Fibroblast of lung (primary cell): Measurements from ENCODE around the gene IL1F10.

Experiments
- CTCF ChIP-seq, 2 donors: IDR thresholded peaks in 1 of 2; conservative IDR thresholded peaks in 1 of 2; 1 replicate in 1 of 2; 2 replicates in 1 of 2; pipeline ENCODE4 v1.5.1; 2011 to 2012; ENCODE audit warnings: low read length in 2 of 2, control low read depth in 1 of 2, inconsistent platforms in 1 of 2, low read depth in 1 of 2, mild to moderate bottlenecking in 1 of 2
- EZH2 ChIP-seq: IDR thresholded peaks from 2 replicates; pipeline ENCODE4 v1.5.1; 2012; ENCODE audit warnings: low read length, control low read depth, mild to moderate bottlenecking; ENCODE audit errors: missing control alignments

GRCh38 chr2:113081488-113082210, 13.9 kb downstream of the IL1F10 start:
- TF ChIP-seq CTCF (conservative IDR thresholded peaks at IDR 0.05 in 1 of 2, IDR thresholded peaks at IDR 0.05 in 1 of 2; ENCODE audit: low read depth in 1 of 2, low read length in 2 of 2) (no peak), EZH2 (no peak)
